ENCODE measurements around the gene GPR15LG. TPM values are rescaled to one million over a fixed set of nuclear protein-coding genes. Genes with fewer than 3 reads are reported as not detected.

The GPR15LG gene
- total RNA-seq, 4 donors from 2014 or later = 197 to 480 (median 266) TPM

DNA sequence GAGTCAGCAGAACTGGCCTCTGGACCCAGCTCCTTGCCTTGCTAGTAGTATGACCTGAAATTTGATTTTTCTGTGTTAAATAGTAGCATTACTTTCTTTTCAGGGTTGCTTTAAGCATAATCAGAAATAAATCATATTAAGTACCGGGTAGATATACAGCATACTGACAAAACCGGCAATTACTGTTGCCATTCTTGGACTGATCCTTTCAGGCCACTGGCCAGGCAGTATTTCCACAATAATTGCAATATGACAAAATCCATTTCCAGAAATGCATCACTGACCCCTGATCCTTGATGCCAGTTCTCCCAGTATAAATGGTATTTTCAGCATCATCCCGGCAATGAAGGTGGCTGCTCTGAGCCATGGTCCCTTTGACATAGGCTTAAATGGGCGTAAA is 60.9 kb downstream of the GPR15LG start:
- 58 to 82% methylated on average over 2 to 4 of the region's 4 CpGs for WGBS, 2 donors (ENCODE audit: low coverage in 1 of 2)
- no peaks in the 10 kb centered on the region for H3K4me1 ChIP-seq
- H3K4me3 ChIP-seq = no peak overlapping the region
- TF ChIP-seq POLR2A (IDR thresholded peaks at IDR 0.05) = no peak
- TF ChIP-seq, protein P1, sequence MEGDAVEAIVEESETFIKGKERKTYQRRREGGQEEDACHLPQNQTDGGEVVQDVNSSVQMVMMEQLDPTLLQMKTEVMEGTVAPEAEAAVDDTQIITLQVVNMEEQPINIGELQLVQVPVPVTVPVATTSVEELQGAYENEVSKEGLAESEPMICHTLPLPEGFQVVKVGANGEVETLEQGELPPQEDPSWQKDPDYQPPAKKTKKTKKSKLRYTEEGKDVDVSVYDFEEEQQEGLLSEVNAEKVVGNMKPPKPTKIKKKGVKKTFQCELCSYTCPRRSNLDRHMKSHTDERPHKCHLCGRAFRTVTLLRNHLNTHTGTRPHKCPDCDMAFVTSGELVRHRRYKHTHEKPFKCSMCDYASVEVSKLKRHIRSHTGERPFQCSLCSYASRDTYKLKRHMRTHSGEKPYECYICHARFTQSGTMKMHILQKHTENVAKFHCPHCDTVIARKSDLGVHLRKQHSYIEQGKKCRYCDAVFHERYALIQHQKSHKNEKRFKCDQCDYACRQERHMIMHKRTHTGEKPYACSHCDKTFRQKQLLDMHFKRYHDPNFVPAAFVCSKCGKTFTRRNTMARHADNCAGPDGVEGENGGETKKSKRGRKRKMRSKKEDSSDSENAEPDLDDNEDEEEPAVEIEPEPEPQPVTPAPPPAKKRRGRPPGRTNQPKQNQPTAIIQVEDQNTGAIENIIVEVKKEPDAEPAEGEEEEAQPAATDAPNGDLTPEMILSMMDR (IDR thresholded peaks at IDR 0.05) = no peak
- no peak for TF ChIP-seq POLR2AphosphoS5 (IDR thresholded peaks at IDR 0.05)
- TF ChIP-seq EP300 (IDR thresholded peaks at IDR 0.05; ENCODE audit: low read depth) = no peak
- no peaks in the 10 kb centered on the region for H3K9me3 ChIP-seq
- in situ Hi-C loops (cut with MboI; ENCODE audit: low pct_ligation_motif_present in 1 of 4, low pct_unique_long_range_greater_than_20kb in 1 of 4, low sequenced_read_pairs in 3 of 4) (no loop called here), intact Hi-C loops (cut with DNase I; ENCODE audit: low total_unique reads) (no loop called here)
- peaks cover 5% of the 10 kb centered on the region for H3K27me3 ChIP-seq
- H3K36me3 ChIP-seq = no peaks in the 10 kb centered on the region
- DNase-seq = no peak
- no peak overlapping the region for H3K27ac ChIP-seq

Other genes starting within 250 kb of the GPR15LG start
- 100 to 1,000 TPM; 134 to 351 (median 225) TPM for gene GHITM, start 34.3 kb upstream of the GPR15LG start, total RNA-seq
- gene CDHR1, start 20.7 kb downstream of the GPR15LG start, total RNA-seq = 100 to 1,000 TPM in 2 of 4 donors, 10 to 100 TPM in 2; 42.1 to 110 (median 75.5) TPM
- not detected for gene LRIT2, start 51.7 kb downstream of the GPR15LG start, total RNA-seq
- not detected for gene LRIT1, start 67.7 kb downstream of the GPR15LG start, total RNA-seq
- 1 to 10 TPM in 3 of 4 donors, not detected in 1; 1.1 to 6.0 (median 1.2) TPM for gene RGR, start 71.3 kb downstream of the GPR15LG start, total RNA-seq
- 10 to 100 TPM; 20.9 to 45.6 (median 33.7) TPM for gene CCSER2, start 154.8 kb downstream of the GPR15LG start, total RNA-seq